HepG2 (cell line): ENCODE results near the gene CARTPT. TPM values are rescaled to one million over a fixed set of nuclear protein-coding genes. Genes with fewer than 3 reads are reported as not detected.

Experiments
- ATAC-seq: fragments of 200-7000 bp; cut with Tn5 transposase; 3 replicates; pipeline ENCODE4 v1.9.1; 2020; ENCODE audit warnings: mild to moderate bottlenecking, moderate library complexity
- BruUV-seq: library from RNA; stranded (reverse); fragments of 400-500 nt; replicated peaks from 2 replicates; lab custom pipeline; 2021; lab: Mats Ljungman, UMichigan
- CTCF ChIA-PET: fragments of 300-600 bp; formaldehyde crosslinking; extraction: SDS; loops from one replicate; lab custom pipeline; 2021; ENCODE audit warnings: low total read pairs, inconsistent platforms, low intra/inter-chr PET ratio; lab: Yijun Ruan, JAX
- POLR2A ChIA-PET: fragments of 350-600 bp; sonication (Branson Sonifier 250); formaldehyde crosslinking; loops from one replicate; lab custom pipeline; 2020; ENCODE audit warnings: antibody characterized with exemption, inconsistent platforms; lab: Yijun Ruan, JAX
- DNase-seq: peaks from one replicate; pipeline ENCODE4 v3.0.0-alpha.2; 2015; ENCODE audit warnings: low spot score
- FAIRE-seq: peaks from 3 replicates; lab custom pipeline; 2011; peaks lifted over from hg19 to GRCh38; lab: Jason Lieb, UNC
- H2AFZ ChIP-seq: one replicate; pipeline ENCODE4 v1.6.1; 2011; ENCODE audit warnings: low read length, inconsistent platforms
- H3K27ac ChIP-seq: fragments of 300-600 bp; 3 replicates; pipeline ENCODE4 v1.8.0; 2011; ENCODE audit warnings: mixed run types, mild to moderate bottlenecking, mixed read lengths, low read length, inconsistent platforms; ENCODE audit not compliant: insufficient read depth; ENCODE audit errors: extremely low read length
- H3K27me3 ChIP-seq, 2 experiments: fragments of 200-600 bp in 1 of 2; 2 replicates in 1 of 2; 3 replicates in 1 of 2; pipeline versions ENCODE4 v1.6.0 to v1.8.0; 2011; ENCODE audit warnings: low read length in 2 of 2, mild to moderate bottlenecking in 2 of 2, moderate library complexity in 2 of 2, inconsistent platforms in 1 of 2; ENCODE audit not compliant: insufficient read depth in 2 of 2, control insufficient read depth in 1 of 2
- H3K36me3 ChIP-seq, 2 experiments: fragments of 200-600 bp in 1 of 2; replicated peaks in 1 of 2; 2 replicates in 1 of 2; 3 replicates in 1 of 2; pipeline versions ENCODE4 v1.5.1 to v1.8.0; 2011; ENCODE audit warnings: low read length in 2 of 2, inconsistent platforms in 1 of 2; ENCODE audit not compliant: insufficient read depth in 2 of 2, control insufficient read depth in 1 of 2
- H3K4me1 ChIP-seq: 2 replicates; pipeline ENCODE4 v1.5.1; 2012; ENCODE audit warnings: low read length, inconsistent platforms; ENCODE audit not compliant: insufficient read depth
- H3K4me2 ChIP-seq: 2 replicates; pipeline ENCODE4 v1.6.0; 2011; ENCODE audit warnings: low read depth, low read length, inconsistent platforms
- H3K4me3 ChIP-seq, 3 experiments: fragments of 200-600 bp in 1 of 3; sonication (generic), shearing (Covaris generic) in 1 of 3; replicated peaks in 1 of 3; 2 replicates each; pipeline ENCODE4 v1.5.1; 2011 to 2016; ENCODE audit warnings: low read length in 3 of 3, inconsistent platforms in 2 of 3, low read depth in 2 of 3, mild to moderate bottlenecking in 2 of 3, control low read depth in 1 of 3, mixed read lengths in 1 of 3; ENCODE audit not compliant: insufficient read depth in 1 of 3
- H3K79me2 ChIP-seq: one replicate; pipeline ENCODE4 v1.6.1; 2011; ENCODE audit warnings: low read length, inconsistent platforms; ENCODE audit not compliant: insufficient read depth
- H3K9ac ChIP-seq: 2 replicates; pipeline ENCODE4 v1.6.0; 2011; ENCODE audit warnings: mild to moderate bottlenecking, low read depth, low read length, inconsistent platforms; ENCODE audit not compliant: insufficient read depth
- H3K9me3 ChIP-seq: 2 replicates; pipeline ENCODE4 v1.5.1; 2012; ENCODE audit warnings: mild to moderate bottlenecking, low read length
- H4K20me1 ChIP-seq: 2 replicates; pipeline ENCODE4 v1.6.0; 2011; ENCODE audit warnings: inconsistent platforms, mild to moderate bottlenecking, low read length, moderate library complexity; ENCODE audit not compliant: insufficient read depth
- ADNP ChIP-seq: sonication (generic); formaldehyde crosslinking; IDR thresholded peaks from 2 replicates; pipeline ENCODE4 v1.4.0; 2020; ENCODE audit warnings: missing genetic modification reagents
- CCDC6 ChIP-seq: sonication (generic); formaldehyde crosslinking; IDR thresholded peaks from 2 replicates; pipeline ENCODE4 v1.8.1; 2022; ENCODE audit warnings: mild to moderate bottlenecking, missing genetic modification reagents, moderate library complexity
- FOSL2 ChIP-seq: sonication (generic); formaldehyde crosslinking; IDR thresholded peaks from 2 replicates; pipeline ENCODE4 v1.4.0; 2020; ENCODE audit warnings: missing genetic modification reagents
- HCFC1 ChIP-seq: fragments of 150-350 bp; IDR thresholded peaks from 2 replicates; pipeline ENCODE4 v1.6.1; 2014; ENCODE audit warnings: low read depth, low read length
- HMG20B ChIP-seq: conservative IDR thresholded peaks from 2 replicates; pipeline ENCODE4 v1.6.1; 2016; ENCODE audit warnings: missing genetic modification reagents, missing compliant biosample characterization
- LCORL ChIP-seq, 2 experiments: fragments of 450-650 bp in 1 of 2; sonication (generic) in 1 of 2; formaldehyde crosslinking in 1 of 2; IDR thresholded peaks; 2 replicates each; pipeline versions ENCODE4 v1.5.0 to v1.6.1; 2017 to 2020; ENCODE audit warnings: antibody characterized with exemption in 1 of 2, missing genetic modification reagents in 1 of 2
- MED8 ChIP-seq: sonication (generic); formaldehyde crosslinking; IDR thresholded peaks from 2 replicates; pipeline ENCODE4 v1.8.1; 2023; ENCODE audit warnings: mild to moderate bottlenecking, missing genetic modification reagents; ENCODE audit not compliant: insufficient replicate concordance
- MTA3 ChIP-seq: sonication (generic); formaldehyde crosslinking; IDR thresholded peaks from 2 replicates; pipeline ENCODE4 v1.4.0; 2020; ENCODE audit warnings: missing genetic modification reagents
- PHF8 ChIP-seq: sonication (generic); formaldehyde crosslinking; IDR thresholded peaks from 2 replicates; pipeline ENCODE4 v1.5.0; 2020; ENCODE audit warnings: missing genetic modification reagents
- ZNF224 ChIP-seq: sonication (generic); formaldehyde crosslinking; IDR thresholded peaks from 2 replicates; pipeline ENCODE4 v1.5.0; 2020; ENCODE audit warnings: mild to moderate bottlenecking, missing genetic modification reagents
- WGBS: methylation state at CpG from one replicate; pipeline ENCODE4 v1.1.6; 2017; ENCODE audit warnings: low lambda C conversion rate; 5-methylcytosine and 5-hydroxymethylcytosine counted together
- in situ Hi-C: cut with HindIII; loops from 2 replicates; pipeline ENCODE4 v1.10.0; 2017; ENCODE audit warnings: low pct_unique_long_range_greater_than_20kb; ENCODE audit not compliant: extremely low pct_ligation_motif_present
- intact Hi-C: fragments of 100-400 bp; cut with micrococcal nuclease; formaldehyde crosslinking; loops from one replicate; pipeline ENCODE4 v1.10.0; 2022; ENCODE audit not compliant: unreplicated experiment
- polyA plus RNA-seq, 8 experiments: library from polyadenylated mRNA; depleted of rRNA in 3 of 8; stranded (reverse) in 7 of 8; unstranded in 1 of 8; fragments of >200 nt; fragmentation: Illumina TruSeq in 4 of 8; extraction: Trizol in 4 of 8; gene quantifications; 2 replicates each; pipeline versions ENCODE4 v1.2.1 to v1.2.3, GENCODE V29; 2011 to 2016; ENCODE audit warnings: low read depth in 4 of 8, missing spikeins in 1 of 8, mixed read lengths in 1 of 8; ENCODE audit not compliant: insufficient read depth in 1 of 8
- total RNA-seq, 5 experiments: library from RNA; depleted of rRNA; stranded (reverse); fragments of >200 nt; fragmentation: Illumina TruSeq; extraction: Trizol; gene quantifications; 2 replicates each; pipeline ENCODE4 v1.2.3, GENCODE V29; 2016; ENCODE audit warnings: low read depth in 1 of 5
- TF ChIP-seq, protein P1 (sequence below): sonication (generic); formaldehyde crosslinking; IDR thresholded peaks from 2 replicates; pipeline ENCODE4 v1.8.0; 2022; ENCODE audit warnings: mild to moderate bottlenecking, missing genetic modification reagents, moderate library complexity
- TF ChIP-seq, protein P2 (sequence below): conservative IDR thresholded peaks from 2 replicates; pipeline ENCODE4 v1.6.1; 2018; ENCODE audit warnings: missing genetic modification reagents

The CARTPT gene
- total and polyA plus RNA-seq, 2 of the 13 experiments (the other 11 are each of a cell fraction or from before 2014, with no cell fraction given): not detected

DNA sequence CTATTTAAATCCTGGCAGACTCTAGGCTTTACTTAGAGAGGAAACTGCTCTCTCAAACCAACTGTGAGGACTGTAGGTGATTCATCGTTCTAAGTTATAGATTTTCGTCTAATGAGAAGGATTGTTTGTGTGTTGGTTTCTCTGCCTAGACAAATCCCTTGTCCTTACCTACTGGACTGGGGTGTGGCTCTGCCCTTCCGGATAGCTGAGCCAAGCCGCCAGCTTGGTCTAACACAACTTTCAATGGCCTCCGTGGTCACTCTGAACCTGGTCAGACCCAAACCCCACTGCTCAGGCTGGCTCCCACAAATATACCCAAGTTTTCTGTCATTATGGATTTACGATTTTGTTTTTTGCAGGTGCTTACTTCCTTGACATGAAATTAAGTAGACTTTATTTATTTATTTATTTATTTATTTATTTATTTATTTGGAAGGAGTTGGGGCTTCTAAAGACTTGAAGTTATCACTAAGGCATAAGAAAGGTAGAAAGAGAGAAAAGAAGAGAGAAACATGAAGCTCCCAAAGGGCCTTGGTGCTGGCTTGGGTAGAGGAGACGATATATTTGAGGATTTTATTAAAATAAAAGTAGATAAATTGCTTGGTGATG, 19.0 kb downstream of the CARTPT start:
- Histone ChIP-seq H3K4me2 (no peak overlapping the region), H4K20me1 (no peaks in the 10 kb centered on the region), H3K79me2 (no peaks in the 10 kb centered on the region), H3K4me1 (peaks cover under 1% of the 10 kb centered on the region; the same call in 1 of the 2 replicates), H3K9ac (no peak overlapping the region), H2AFZ (no peak overlapping the region), H3K27me3 (no peaks in the 10 kb centered on the region; a peak in 1 of 5 replicates), H3K27ac (no peak overlapping the region), H3K4me3 (no peak overlapping the region), H3K36me3 (no peaks in the 10 kb centered on the region), H3K9me3 (no peaks in the 10 kb centered on the region)
- TF ChIP-seq CCDC6 (CRISPR knock-in tag): no peak
- no peak for TF ChIP-seq ADNP (CRISPR knock-in tag)
- TF ChIP-seq HCFC1: no peak
- TF ChIP-seq, protein P1, sequence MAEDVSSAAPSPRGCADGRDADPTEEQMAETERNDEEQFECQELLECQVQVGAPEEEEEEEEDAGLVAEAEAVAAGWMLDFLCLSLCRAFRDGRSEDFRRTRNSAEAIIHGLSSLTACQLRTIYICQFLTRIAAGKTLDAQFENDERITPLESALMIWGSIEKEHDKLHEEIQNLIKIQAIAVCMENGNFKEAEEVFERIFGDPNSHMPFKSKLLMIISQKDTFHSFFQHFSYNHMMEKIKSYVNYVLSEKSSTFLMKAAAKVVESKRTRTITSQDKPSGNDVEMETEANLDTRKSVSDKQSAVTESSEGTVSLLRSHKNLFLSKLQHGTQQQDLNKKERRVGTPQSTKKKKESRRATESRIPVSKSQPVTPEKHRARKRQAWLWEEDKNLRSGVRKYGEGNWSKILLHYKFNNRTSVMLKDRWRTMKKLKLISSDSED (CRISPR knock-in tag): no peak
- no peak for TF ChIP-seq MED8 (CRISPR knock-in tag)
- TF ChIP-seq PHF8 (CRISPR knock-in tag): no peak
- no peak for TF ChIP-seq MTA3
- TF ChIP-seq, protein P2, sequence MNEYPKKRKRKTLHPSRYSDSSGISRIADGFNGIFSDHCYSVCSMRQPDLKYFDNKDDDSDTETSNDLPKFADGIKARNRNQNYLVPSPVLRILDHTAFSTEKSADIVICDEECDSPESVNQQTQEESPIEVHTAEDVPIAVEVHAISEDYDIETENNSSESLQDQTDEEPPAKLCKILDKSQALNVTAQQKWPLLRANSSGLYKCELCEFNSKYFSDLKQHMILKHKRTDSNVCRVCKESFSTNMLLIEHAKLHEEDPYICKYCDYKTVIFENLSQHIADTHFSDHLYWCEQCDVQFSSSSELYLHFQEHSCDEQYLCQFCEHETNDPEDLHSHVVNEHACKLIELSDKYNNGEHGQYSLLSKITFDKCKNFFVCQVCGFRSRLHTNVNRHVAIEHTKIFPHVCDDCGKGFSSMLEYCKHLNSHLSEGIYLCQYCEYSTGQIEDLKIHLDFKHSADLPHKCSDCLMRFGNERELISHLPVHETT: no peak
- TF ChIP-seq FOSL2: no peak
- no peak for TF ChIP-seq LCORL (IDR thresholded peaks at IDR 0.05)
- no peak for TF ChIP-seq LCORL (CRISPR knock-in tag; IDR thresholded peaks at IDR 0.05)
- no peak for TF ChIP-seq ZNF224 (CRISPR knock-in tag)
- TF ChIP-seq HMG20B (CRISPR knock-in tag): no peak
- ATAC-seq (no peak), DNase-seq (no peak), FAIRE-seq (no peak)
- WGBS: 40% methylated on average over 7 of the region's 7 CpGs
- in situ Hi-C loops (no loop called here), intact Hi-C loops (no loop called here)
- ChIA-PET POLR2A (no interaction called here), CTCF (no interaction called here)
- no TSS peak for BruUV-seq
